GM13977 (cell line): ENCODE data around the gene BMP6.

Experiments
- DNase-seq: peaks from one replicate; pipeline ENCODE4 v3.0.0; 2012; ENCODE audit warnings: low spot score
- in situ Hi-C: fragments of 300-500 bp; cut with MboI; formaldehyde crosslinking; loops from one replicate; pipeline ENCODE4 v1.12.0; 2022; ENCODE audit warnings: low sequenced_read_pairs, low pct_unique_long_range_greater_than_20kb, mixed read lengths, inconsistent platforms; ENCODE audit not compliant: unreplicated experiment
- TF ChIP-seq, protein P1 (sequence below): IDR thresholded peaks from 2 replicates; pipeline ENCODE4 v1.5.1; 2012; ENCODE audit warnings: mild to moderate bottlenecking, control low read depth; ENCODE audit not compliant: insufficient read depth; ENCODE audit errors: extremely low read depth, missing control alignments

Gene BMP6

DNA sequence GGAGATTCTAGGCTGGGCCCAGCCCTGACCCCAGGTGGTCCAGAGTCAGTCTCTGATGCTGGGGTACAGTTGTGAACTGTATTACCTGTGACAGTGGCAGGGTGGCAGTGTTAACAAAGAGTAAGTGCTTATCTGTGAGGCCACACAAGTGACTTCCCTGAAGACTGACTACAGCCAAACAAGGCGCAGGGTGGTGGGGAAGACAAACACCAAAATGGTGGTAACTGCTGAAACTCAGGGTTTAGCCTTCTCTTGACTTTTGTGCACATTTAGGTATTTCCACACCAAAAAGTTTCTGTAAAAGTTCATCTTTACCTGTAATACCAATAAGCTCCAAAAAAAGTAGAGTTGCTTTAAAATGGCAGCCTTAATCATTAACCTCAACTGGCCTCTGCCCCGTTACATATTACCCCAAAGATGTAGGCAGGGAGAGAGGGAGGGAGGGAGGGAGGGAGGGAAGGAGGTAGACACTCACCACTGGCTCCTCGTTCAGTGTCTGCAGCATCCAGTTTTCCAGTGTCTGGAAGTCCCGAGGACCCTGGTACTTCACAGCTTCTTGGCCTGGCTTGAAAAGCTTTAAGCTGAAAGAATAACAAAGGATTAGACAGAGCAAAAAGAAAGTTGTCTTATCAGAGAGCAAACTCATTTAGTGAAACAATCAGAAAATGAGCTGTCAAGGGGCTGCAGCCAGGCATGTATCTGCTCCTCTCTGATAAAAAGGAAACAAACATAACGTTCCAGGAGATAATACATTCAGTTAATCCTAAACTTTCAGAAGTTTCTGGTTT is 173.4 kb downstream of the BMP6 start:
- in situ Hi-C loops = loop anchor here (10.0 kb wide), 1 partner anchor 86 kb away; no protein-coding TSS in a partner anchor
- TF ChIP-seq, protein P1, sequence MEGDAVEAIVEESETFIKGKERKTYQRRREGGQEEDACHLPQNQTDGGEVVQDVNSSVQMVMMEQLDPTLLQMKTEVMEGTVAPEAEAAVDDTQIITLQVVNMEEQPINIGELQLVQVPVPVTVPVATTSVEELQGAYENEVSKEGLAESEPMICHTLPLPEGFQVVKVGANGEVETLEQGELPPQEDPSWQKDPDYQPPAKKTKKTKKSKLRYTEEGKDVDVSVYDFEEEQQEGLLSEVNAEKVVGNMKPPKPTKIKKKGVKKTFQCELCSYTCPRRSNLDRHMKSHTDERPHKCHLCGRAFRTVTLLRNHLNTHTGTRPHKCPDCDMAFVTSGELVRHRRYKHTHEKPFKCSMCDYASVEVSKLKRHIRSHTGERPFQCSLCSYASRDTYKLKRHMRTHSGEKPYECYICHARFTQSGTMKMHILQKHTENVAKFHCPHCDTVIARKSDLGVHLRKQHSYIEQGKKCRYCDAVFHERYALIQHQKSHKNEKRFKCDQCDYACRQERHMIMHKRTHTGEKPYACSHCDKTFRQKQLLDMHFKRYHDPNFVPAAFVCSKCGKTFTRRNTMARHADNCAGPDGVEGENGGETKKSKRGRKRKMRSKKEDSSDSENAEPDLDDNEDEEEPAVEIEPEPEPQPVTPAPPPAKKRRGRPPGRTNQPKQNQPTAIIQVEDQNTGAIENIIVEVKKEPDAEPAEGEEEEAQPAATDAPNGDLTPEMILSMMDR = peak; percentile 48
- DNase-seq = peak; percentile 58

DNA sequence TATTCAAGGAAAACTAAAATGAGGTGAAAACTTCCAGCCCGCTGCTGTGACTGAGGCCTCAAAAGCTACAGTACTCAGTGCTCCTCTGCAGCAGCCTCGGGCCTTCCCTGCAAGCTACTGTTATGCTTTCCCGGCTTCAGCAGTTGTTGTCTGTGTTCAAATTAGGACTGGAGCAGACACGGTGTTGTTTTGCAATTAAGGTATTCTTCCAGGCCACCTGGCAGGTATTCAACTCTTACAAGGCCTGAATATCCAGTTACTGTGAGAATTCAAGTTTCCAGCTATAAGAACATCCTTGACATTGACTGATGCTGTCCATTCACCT is 174.0 kb downstream of the BMP6 start:
- DNase-seq = no peak
- TF ChIP-seq, protein P1 = no peak
- in situ Hi-C loops = loop anchor here (10.0 kb wide), 1 partner anchor 85 kb away; no protein-coding TSS in a partner anchor

DNA sequence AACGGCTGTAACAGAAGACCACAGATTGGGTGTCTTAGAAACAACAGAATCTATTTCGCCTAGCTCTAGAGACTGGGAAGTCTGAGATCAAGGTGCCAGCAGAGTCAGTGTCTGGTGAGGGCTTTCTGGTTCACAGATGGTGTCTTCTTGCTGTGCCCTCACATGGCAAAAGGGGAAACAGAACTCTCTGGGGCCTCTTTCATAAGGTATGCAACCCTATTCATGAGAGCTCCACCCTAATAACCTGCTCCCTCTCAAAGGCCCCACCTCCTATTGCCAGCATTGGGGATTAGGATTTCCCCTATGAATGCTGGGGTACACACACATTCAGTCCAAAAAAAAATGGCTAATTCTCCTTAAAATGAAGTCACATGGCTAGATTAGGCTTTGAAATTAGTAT is 174.7 kb downstream of the BMP6 start:
- TF ChIP-seq, protein P1 = no peak
- in situ Hi-C loops = no loop called here
- DNase-seq = no peak

DNA sequence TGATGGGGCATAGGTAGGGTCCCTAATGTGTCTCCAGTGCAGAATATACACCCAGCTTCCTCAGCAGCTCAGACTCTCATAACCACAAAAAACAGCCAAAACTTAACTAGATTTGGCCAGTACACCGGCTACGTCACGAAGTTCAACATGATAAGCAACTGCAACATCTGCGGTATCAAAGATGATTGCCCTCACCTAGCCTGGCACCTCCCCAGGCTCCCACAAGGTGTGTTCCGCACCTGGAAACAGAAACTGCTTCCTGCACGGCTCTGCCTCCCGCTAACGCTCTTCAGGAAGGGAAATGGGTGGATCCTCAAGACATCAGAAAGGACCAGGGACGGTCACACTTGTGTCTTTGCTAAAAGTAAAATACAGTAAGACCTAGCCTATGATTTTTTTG is 175.2 kb downstream of the BMP6 start:
- no peak for DNase-seq
- TF ChIP-seq, protein P1 = no peak
- in situ Hi-C loops = no loop called here

DNA sequence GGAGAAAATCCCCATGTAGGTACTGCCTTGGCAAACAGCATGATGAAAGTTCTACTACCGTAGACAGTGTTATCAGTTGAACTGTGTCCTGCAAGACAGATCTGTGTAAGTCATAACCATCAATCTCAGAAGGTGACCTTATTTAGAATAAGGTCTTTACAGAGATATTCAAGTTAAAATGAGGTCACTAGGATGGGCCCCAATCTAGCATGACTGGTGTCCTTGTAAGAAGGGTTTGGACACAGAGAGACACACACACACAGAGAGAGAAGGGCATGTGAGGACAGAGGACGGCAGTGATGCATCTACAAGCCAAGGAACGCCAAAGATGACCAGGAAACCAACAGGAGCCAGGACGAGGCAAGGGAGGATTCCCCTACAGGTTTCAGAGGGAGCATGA is 175.9 kb downstream of the BMP6 start:
- in situ Hi-C loops = no loop called here
- TF ChIP-seq, protein P1 = no peak
- DNase-seq = no peak

DNA sequence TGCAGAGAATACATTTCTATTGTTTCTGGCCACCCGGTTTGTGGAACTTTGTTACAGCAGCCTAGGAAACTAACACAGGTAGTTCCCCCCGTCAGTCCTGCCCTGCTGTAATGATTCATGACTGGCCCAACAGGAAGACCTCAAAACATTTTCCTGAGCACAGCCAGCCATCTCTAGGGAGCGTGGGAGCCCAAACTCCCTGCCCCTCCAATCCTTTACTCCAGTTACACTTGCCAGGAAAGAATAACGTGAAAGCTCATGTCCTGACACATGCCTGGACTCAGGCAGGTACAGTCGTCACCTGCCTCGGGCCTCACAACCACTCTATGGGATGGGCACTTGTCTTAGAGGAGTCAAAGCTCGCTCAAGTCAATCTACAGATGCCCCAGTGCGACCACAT is 176.3 kb downstream of the BMP6 start:
- in situ Hi-C loops = no loop called here
- TF ChIP-seq, protein P1 = no peak
- no peak for DNase-seq
